ENCODE measurements around the gene LHPP. TPM values are rescaled to one million over a fixed set of nuclear protein-coding genes. Genes with fewer than 3 reads are reported as not detected.
A peak's percentile ranks its signal among the peaks of the same experiment; 100 is the strongest.

The LHPP gene
- total RNA-seq, 2 experiments from 2014 or later = 11.1 to 15.1 TPM

- ATAC-seq (no peak), DNase-seq (no peak)
- Mint-ChIP-seq H3K36me3 (ENCODE audit: low read depth) (no peaks in the 10 kb centered on the region), H3K27ac (peak overlapping the region; percentile 30), H3K9me3 (no peaks in the 10 kb centered on the region), H3K4me3 (no peak overlapping the region), H3K4me1 (ENCODE audit: low read depth) (peaks cover 57% of the 10 kb centered on the region), H3K27me3 (no peaks in the 10 kb centered on the region)
- no peak for TF ChIP-seq CTCF (IDR thresholded peaks at IDR 0.05)
- intact Hi-C loops (cut with micrococcal nuclease) = no loop called here
- CTCF ChIA-PET = interaction anchor here (0.7 to 2.3 kb wide), 5 partner anchors 10 to 82 kb away, joined by 3 to 9 read pairs (median 5); no protein-coding TSS in a partner anchor
- POLR2A ChIA-PET = interaction anchor here (1.9 to 2.1 kb wide), 2 partner anchors 9 to 30 kb away, joined by 4 to 7 read pairs; no protein-coding TSS in a partner anchor
Measured at GRCh38 chr10:124658591-124659242, 197.1 kb downstream of the LHPP start.

- Mint-ChIP-seq H3K27ac (peak overlapping the region; percentile 30), H3K4me1 (ENCODE audit: low read depth) (peaks cover 53% of the 10 kb centered on the region), H3K9me3 (no peaks in the 10 kb centered on the region), H3K36me3 (ENCODE audit: low read depth) (no peaks in the 10 kb centered on the region), H3K4me3 (no peak overlapping the region), H3K27me3 (no peaks in the 10 kb centered on the region)
- ATAC-seq (no peak), DNase-seq (no peak)
- CTCF ChIA-PET = interaction anchor here (0.7 to 2.3 kb wide), 5 partner anchors 11 to 82 kb away, joined by 3 to 9 read pairs (median 5); no protein-coding TSS in a partner anchor
- intact Hi-C loops (cut with micrococcal nuclease) = no loop called here
- POLR2A ChIA-PET = interaction anchor here (0.7 to 2.1 kb wide), 3 partner anchors 10 to 34 kb away, joined by 4 to 7 read pairs (median 4); no protein-coding TSS in a partner anchor
- no peak for TF ChIP-seq CTCF (IDR thresholded peaks at IDR 0.05)
Measured at GRCh38 chr10:124659380-124659779, 197.8 kb downstream of the LHPP start.

- no peak for ATAC-seq
- Mint-ChIP-seq H3K4me3 (no peak overlapping the region), H3K4me1 (ENCODE audit: low read depth) (peaks cover 47% of the 10 kb centered on the region), H3K27me3 (no peaks in the 10 kb centered on the region), H3K27ac (no peak overlapping the region), H3K36me3 (ENCODE audit: low read depth) (no peaks in the 10 kb centered on the region), H3K9me3 (no peaks in the 10 kb centered on the region)
- TF ChIP-seq CTCF (IDR thresholded peaks at IDR 0.05) = no peak
- DNase-seq = no peak
- ChIA-PET POLR2A (interaction anchor here (1.1 kb wide), 1 partner anchor 72 kb away, joined by 4 read pairs; no protein-coding TSS in a partner anchor), CTCF (interaction anchor here (0.7 to 2.3 kb wide), 2 partner anchors 80 to 634 kb away, joined by 3 to 9 read pairs; no protein-coding TSS in a partner anchor)
- intact Hi-C loops (cut with micrococcal nuclease) = no loop called here
Measured at GRCh38 chr10:124660404-124661125, 198.9 kb downstream of the LHPP start.

GRCh38 chr10:124661660-124662180 is 200.1 kb downstream of the LHPP start:
- H3K36me3 Mint-ChIP-seq (ENCODE audit: low read depth) = no peaks in the 10 kb centered on the region
- H3K4me3 Mint-ChIP-seq = no peak overlapping the region
- no peak for TF ChIP-seq CTCF (IDR thresholded peaks at IDR 0.05)
- H3K27ac Mint-ChIP-seq = no peak overlapping the region
- POLR2A ChIA-PET = interaction anchor here (1.3 kb wide), 1 partner anchor 27 kb away, joined by 4 read pairs; no protein-coding TSS in a partner anchor
- no peaks in the 10 kb centered on the region for H3K9me3 Mint-ChIP-seq
- H3K27me3 Mint-ChIP-seq = no peaks in the 10 kb centered on the region
- ATAC-seq (no peak), DNase-seq (no peak)
- H3K4me1 Mint-ChIP-seq (ENCODE audit: low read depth) = peaks cover 39% of the 10 kb centered on the region
- intact Hi-C loops (cut with micrococcal nuclease) = no loop called here
- CTCF ChIA-PET = interaction anchor here (0.9 to 1.8 kb wide), 2 partner anchors 79 to 80 kb away, joined by 3 to 6 read pairs; no protein-coding TSS in a partner anchor

Measured in activated CD8-positive, alpha-beta T cell treated with anti-CD3 and anti-CD28 coated beads for 36 hours (primary cell).